Mononuclear cell (primary cell): ENCODE measurements around the gene CCS. TPM values are rescaled to one million over a fixed set of nuclear protein-coding genes. Genes with fewer than 3 reads are reported as not detected.

Experiments used
- H3K27me3 ChIP-seq: 2 replicates; pipeline ENCODE4 v1.6.0; 2011; ENCODE audit warnings: low read length, control low read depth; ENCODE audit not compliant: insufficient read depth
- H3K4me1 ChIP-seq: 2 replicates; pipeline ENCODE4 v1.5.1; 2011; ENCODE audit warnings: mild to moderate bottlenecking, low read length, control low read depth; ENCODE audit not compliant: insufficient read depth
- H3K4me3 ChIP-seq: 2 replicates; pipeline ENCODE4 v1.5.1; 2011; ENCODE audit warnings: mild to moderate bottlenecking, low read length, moderate library complexity
- H3K9me3 ChIP-seq: 2 replicates; pipeline ENCODE4 v1.5.1; 2011; ENCODE audit warnings: low read depth, mild to moderate bottlenecking, control low read depth, low read length
- total RNA-seq: library from RNA; depleted of rRNA; stranded (reverse); fragments of >200 nt; gene quantifications from one replicate; pipeline ENCODE4 v1.2.3, GENCODE V29; 2012

The CCS gene
- total RNA-seq, 1 donor: 10.7 TPM

- peaks cover 74% of the 10 kb centered on the region for H3K4me1 ChIP-seq
- no peaks in the 10 kb centered on the region for H3K9me3 ChIP-seq
- no peak overlapping the region for H3K4me3 ChIP-seq
- no peaks in the 10 kb centered on the region for H3K27me3 ChIP-seq
These were observed 50.9 kb downstream of the CCS start for GRCh38 chr11:66643745-66644437.

DNA sequence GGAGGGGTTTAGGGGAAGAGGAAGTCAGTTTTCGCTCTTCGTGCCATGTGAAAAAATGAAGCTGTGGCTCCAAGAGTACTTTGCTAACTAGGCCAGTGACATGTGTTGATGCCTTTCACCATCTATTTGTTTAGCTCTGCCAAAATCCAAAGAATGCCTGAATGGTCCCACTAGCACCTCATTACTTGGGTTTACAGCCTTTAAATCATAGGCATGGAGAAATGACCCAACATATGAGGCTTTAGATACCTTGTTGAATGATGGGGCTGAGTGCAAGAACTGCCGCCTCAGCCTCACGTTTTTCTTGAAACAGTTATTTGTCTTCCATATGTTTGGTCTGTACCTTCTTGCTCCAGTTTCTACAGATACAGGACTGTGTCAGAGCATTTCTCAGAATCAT lies 53.8 kb downstream of the CCS start:
- Histone ChIP-seq H3K27me3 (no peaks in the 10 kb centered on the region), H3K4me1 (peaks cover 50% of the 10 kb centered on the region), H3K9me3 (no peaks in the 10 kb centered on the region), H3K4me3 (no peak overlapping the region)

- no peak overlapping the region for H3K4me3 ChIP-seq
- H3K4me1 ChIP-seq: peaks cover 26% of the 10 kb centered on the region
- no peaks in the 10 kb centered on the region for H3K27me3 ChIP-seq
- no peaks in the 10 kb centered on the region for H3K9me3 ChIP-seq
These were observed 56.9 kb downstream of the CCS start for GRCh38 chr11:66649903-66650302.

DNA sequence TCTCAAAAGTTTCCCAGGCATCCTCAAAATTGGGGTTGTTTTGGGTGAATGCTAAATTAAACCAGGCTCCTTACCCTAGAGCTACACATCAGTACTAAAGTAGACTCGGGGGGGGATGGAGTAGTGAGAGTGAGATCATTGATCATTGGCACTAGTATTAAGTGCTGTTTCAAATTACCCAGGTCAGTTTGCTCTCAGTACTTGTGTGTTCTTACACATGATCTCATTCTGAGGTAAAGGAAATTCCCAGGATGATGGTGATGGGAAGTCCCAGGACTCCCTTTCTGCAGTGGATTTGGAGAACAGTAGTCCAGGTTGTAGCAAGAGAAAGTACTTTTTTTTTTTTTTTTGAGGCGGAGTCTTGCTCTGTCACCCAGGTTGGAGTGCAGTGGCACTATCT lies 58.0 kb downstream of the CCS start:
- Histone ChIP-seq H3K4me3 (no peak overlapping the region), H3K27me3 (no peaks in the 10 kb centered on the region), H3K4me1 (peaks cover 16% of the 10 kb centered on the region), H3K9me3 (no peaks in the 10 kb centered on the region)

DNA sequence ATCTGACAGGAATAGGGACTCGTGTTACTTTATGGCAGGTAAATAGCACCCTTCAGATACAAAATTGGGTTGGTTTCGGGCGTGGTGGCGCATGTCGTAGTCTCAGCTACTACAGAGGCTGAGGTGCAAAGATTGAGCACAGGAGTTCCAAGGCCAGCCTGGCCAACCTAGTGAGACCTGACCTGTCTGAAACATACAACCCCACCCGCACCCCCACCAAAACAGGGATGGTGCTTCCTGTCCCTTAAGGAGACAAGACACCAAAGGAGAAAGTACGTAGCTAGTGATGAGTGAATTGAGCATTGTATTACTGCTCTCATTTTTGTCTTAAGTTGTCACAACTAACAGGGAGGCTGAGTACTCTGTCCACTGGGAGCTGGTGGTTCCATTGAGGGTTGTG lies 59.7 kb downstream of the CCS start:
- peaks cover 8% of the 10 kb centered on the region for H3K4me1 ChIP-seq
- no peaks in the 10 kb centered on the region for H3K9me3 ChIP-seq
- no peaks in the 10 kb centered on the region for H3K27me3 ChIP-seq
- no peak overlapping the region for H3K4me3 ChIP-seq

- H3K4me3 ChIP-seq: no peak overlapping the region
- no peaks in the 10 kb centered on the region for H3K27me3 ChIP-seq
- no peaks in the 10 kb centered on the region for H3K9me3 ChIP-seq
- H3K4me1 ChIP-seq: peaks cover 8% of the 10 kb centered on the region
These were observed 60.1 kb downstream of the CCS start for GRCh38 chr11:66653123-66653522.

Other genes with a start within 250 kb of the CCS start
- gene BRMS1, start 248.1 kb upstream of the CCS start, total RNA-seq: 51.7 TPM
- gene B4GAT1, start 245.6 kb upstream of the CCS start, total RNA-seq: 0.84 TPM
- 1.2 TPM for gene SLC29A2, start 221.4 kb upstream of the CCS start, total RNA-seq
- not detected for gene NPAS4, start 172.2 kb upstream of the CCS start, total RNA-seq
- 22.6 TPM for gene MRPL11, start 154.3 kb upstream of the CCS start, total RNA-seq
- 9.8 TPM for gene PELI3, start 126.3 kb upstream of the CCS start, total RNA-seq
- gene DPP3, start 112.8 kb upstream of the CCS start, total RNA-seq: 15.2 TPM
- 12.6 TPM for gene BBS1, start 82.5 kb upstream of the CCS start, total RNA-seq
- gene ZDHHC24, start 47.1 kb upstream of the CCS start, total RNA-seq: 10.0 TPM
- gene ACTN3, start 46.3 kb upstream of the CCS start, total RNA-seq: not detected
- gene CTSF, start 24.6 kb upstream of the CCS start, total RNA-seq: 14.5 TPM
- 0.21 TPM for gene CCDC87, start 122 bp upstream of the CCS start, total RNA-seq
- 76.4 TPM for gene RBM14, start 23.4 kb downstream of the CCS start, total RNA-seq
- gene RBM4, start 45.5 kb downstream of the CCS start, total RNA-seq: 112 TPM
- 3.4 TPM for gene RBM4B, start 84.7 kb downstream of the CCS start, total RNA-seq
- 0.10 TPM for gene SPTBN2, start 136.0 kb downstream of the CCS start, total RNA-seq